Iris pigment epithelial cell (primary cell): ENCODE data around the gene PLK3.
A peak's percentile ranks its signal among the peaks of the same experiment; 100 is the strongest.
"Not testable (repeated sequence)": the region's sequence is repeated elsewhere in the genome, so short reads cannot be mapped to it uniquely, and the experiment has no call there.

ENCODE experiments used
- DNase-seq: peaks from one replicate; pipeline ENCODE4 v3.0.0-alpha.2; 2011; ENCODE audit warnings: low read depth

PLK3 gene

DNA sequence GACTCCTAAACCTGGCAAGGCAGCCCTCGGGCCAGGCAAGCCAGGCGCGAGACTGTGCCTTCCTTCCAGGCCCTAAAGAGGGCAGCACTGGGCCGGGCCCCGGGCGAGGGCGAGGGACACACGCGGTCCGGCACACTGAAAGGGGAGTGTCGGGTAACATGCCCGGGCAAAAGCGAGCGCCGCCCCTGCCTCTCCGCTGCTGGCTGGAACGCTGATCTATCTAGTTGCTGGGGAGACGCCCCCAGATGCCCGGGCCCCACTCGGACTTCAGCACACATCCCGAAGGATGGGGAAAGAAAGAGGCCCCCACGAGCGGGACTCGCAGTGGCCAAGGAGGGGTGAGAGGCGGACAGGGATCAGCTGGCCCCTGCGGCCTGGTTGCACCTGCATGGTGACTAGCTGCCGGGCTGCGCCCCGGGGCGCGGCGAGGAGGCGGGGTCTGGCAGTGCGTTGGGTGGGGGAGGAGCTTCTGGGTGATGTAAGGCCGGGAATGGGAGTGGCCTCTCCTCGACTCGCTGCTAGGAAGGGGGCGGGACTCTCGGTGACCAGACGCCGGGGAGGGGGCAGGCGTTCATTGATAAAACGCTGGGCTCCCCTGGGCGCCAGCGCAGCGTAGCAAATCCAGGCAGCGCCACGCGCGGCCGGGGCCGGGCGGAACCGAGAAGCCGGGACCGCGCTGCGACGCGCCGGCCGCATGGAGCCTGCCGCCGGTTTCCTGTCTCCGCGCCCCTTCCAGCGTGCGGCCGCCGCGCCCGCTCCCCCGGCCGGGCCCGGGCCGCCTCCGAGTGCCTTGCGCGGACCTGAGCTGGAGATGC is at the start of gene PLK3:
PLK3 (plus strand) TSS at position 608 of the 815 bp plus-strand sequence; CDS start at position 695, 87 bp downstream.
- DNase-seq, result peak; percentile 98

DNA sequence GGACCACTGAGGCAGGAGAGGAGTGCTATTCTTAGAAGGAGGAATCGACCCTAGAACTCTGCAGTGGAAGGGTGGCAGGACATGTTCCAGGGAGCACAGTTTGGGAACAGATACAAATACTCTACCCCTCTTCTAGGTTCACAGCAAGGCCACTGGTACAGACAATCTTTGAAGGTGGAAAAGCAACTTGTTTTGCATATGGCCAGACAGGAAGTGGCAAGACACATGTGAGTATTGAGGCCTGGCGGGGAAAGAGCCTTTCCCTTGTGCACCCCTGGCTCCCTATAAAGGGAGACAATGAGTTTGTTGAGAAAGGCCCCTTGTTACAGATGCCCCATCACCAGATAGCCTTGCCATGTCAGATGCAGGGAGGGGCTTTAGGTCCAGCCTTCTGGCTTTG is 42.8 kb upstream of the PLK3 start:
- DNase-seq, result no peak

DNA sequence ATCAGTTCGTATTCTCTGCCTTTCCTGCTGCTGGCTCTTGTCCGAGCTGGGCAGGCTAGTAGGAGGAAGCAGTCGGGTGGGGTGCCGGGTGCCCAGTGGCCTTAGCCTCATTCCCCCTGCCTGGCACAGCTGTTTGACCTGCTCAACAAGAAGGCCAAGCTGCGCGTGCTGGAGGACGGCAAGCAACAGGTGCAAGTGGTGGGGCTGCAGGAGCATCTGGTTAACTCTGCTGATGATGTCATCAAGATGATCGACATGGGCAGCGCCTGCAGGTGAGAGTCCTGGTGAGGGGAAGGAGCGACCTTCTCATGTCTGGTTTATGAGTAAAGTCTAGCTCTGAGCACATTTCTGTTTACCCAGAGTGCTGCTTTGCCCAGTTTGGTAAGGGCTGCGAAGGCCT is 41.1 kb upstream of the PLK3 start:
- no peak for DNase-seq

DNA sequence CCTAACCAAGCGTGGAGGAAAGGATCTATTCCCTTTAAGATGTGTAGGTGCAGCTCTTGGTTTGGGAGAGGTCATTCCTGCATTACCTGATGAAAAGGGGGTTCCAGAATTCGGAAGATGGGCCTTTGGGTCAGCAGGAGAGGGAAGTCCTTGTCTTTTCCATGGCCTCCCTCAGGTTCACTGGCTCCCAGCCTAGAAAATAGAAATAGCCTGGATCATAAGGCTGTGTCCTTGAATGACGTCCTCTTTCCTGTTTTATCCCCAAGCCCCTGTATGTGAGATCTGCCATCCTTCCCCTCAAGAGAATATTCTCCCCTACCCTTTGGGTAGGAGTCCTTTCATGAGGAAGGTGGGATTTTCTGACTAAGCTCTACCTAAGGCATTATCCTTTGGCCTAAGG is 39.3 kb upstream of the PLK3 start:
- DNase-seq, result no peak

DNA sequence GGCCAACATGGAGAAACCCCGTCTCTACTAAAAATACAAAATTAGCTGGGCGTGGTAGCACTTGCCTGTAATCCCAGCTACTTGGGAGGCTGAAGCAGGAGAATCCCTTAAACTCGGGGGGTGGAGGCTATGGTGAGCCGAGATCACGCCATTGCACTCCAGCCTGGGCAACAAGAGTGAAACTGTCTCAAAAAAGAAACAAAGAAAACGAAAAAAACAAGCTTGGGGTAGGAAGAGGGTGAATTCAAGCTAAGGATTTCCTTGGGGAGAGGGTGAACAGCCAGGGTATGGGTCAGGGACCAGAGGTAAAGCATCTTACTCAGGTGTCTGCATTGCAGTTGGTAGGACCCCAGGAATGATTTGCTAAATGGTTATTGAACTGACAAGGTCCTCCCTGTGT is 33.8 kb upstream of the PLK3 start:
- DNase-seq, result not testable (repeated sequence)

DNA sequence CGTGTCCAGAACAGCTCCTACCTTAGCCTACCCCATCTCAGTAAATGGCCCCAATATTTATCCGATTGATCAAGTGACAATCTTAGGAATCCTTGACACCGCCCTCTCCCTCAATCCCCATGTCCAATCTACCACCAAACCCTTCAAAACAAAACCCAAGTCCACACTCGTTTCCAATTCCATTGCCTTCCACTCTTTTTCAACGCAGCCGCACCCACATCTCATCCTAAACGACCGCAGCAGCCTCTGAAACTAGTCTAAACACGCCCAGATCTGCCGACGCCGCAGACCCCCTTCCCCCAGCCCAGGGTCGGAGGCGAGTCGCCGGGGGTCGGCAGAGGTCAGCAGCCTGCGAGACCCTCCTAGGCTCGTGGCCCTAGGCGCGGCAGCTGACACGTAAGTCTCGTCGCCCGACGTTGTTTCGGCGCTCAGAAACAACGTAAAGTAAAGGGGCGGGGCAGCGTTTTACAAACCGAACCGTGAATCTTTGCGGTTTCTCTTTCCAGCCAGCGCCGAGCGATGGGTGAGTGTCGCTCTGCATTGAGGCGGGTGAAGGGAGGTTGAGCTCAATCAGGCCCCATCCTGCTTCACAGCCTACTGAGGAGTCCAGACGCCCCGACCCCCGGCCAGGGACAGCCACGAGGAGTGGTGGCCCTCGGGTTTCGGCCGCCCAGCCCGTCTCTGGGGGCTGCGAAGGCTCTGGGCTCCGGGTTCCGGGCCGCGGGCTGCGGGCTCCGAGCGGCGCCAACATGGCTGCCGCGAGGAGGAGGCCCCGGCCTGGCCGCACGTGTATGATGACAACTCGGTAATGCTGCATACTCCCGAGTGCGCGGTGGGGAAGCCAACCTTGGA is 24.9 kb upstream of the PLK3 start, which contains the start of gene RPS8:
RPS8 (plus strand) TSS at position 463 of the 852 bp plus-strand sequence; CDS start at position 520, 57 bp downstream.
- DNase-seq, result peak; percentile 95

DNA sequence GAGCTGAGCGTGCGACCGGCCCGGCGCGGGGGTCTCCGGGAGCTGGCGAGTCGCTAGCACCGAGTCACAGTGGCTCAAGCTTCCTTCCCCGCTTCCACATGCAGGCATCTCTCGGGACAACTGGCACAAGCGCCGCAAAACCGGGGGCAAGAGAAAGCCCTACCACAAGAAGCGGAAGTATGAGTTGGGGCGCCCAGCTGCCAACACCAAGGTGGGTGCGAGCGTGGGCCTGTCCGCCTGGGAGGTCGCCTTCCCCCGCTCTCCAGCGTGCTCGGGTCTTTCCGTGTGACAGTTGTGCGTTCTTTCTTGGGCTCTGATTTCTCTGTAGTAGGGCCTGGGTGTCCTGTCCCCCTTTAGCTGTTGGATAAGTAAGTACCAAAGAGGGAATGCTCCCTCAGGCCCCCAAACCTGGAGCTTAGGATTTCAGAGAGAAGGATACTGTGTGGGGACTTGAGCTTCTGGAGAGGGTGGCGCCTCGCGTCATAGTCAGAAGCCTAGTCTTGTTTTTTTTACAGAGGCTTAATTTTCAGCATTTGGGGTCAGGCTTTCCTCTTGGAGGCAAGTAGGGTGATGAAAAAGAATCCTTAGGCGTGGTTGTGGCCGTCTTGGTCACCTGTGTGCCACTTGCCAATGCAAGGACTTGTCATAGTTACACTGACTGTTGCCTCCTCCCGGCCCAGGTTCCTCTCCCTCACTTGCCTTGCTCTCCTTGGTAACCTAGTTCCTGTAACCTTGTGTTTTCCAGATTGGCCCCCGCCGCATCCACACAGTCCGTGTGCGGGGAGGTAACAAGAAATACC is 24.0 kb upstream of the PLK3 start:
- peak; percentile 24 for DNase-seq

DNA sequence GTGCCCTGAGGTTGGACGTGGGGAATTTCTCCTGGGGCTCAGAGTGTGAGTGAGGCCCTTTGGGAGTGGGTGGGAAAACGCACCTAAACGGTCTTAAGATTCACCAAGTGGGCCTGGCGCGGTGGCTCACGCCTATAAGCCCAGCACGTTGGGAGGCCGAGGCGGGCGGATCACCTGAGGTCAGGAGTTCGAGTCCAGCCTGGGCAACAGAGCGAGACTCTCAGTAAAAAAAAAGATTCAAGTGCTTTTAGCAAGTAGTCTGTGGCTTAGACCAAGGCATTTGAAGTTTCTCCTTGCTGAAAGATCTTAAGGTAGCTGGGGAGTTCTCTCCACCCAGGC is 23.5 kb upstream of the PLK3 start:
- DNase-seq, result no peak

DNA sequence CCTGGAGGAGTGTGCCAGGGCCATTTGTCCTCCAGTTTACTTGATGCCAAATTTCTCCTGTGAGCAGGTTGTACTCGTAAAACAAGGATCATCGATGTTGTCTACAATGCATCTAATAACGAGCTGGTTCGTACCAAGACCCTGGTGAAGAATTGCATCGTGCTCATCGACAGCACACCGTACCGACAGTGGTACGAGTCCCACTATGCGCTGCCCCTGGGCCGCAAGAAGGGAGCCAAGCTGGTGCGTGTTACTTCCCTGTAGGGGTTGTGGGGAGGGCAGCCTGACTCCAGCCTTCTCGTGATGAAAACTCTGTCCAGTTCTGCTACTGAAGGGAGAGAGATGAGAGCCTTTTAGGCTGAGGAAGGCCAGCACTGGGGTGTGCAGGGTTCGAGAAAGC is 22.6 kb upstream of the PLK3 start:
- no peak for DNase-seq

DNA sequence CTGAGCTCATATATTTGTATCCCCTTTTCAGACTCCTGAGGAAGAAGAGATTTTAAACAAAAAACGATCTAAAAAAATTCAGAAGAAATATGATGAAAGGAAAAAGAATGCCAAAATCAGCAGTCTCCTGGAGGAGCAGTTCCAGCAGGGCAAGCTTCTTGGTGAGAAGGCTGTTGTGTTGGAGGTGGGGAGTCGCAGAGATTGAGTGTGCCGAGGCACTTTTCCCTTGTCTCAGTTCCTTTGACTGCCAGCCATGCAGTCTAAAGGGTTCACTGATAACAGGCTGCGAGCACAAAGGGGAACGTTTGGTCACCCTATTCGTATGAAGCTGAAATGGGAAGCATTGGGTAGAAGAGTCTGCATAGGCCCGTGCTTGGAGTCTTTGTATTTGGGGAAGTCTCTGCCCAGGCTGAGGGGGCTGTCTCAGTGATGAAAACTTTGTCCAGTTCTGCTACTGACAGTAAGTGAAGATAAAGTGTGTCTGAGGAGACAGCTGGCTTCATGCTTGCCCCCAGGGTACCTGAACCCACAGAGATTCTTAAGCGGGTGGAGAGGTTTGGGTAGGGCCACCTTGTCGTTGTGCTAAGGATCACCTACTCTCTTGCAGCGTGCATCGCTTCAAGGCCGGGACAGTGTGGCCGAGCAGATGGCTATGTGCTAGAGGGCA is 22.1 kb upstream of the PLK3 start:
- DNase-seq, result no peak

DNA sequence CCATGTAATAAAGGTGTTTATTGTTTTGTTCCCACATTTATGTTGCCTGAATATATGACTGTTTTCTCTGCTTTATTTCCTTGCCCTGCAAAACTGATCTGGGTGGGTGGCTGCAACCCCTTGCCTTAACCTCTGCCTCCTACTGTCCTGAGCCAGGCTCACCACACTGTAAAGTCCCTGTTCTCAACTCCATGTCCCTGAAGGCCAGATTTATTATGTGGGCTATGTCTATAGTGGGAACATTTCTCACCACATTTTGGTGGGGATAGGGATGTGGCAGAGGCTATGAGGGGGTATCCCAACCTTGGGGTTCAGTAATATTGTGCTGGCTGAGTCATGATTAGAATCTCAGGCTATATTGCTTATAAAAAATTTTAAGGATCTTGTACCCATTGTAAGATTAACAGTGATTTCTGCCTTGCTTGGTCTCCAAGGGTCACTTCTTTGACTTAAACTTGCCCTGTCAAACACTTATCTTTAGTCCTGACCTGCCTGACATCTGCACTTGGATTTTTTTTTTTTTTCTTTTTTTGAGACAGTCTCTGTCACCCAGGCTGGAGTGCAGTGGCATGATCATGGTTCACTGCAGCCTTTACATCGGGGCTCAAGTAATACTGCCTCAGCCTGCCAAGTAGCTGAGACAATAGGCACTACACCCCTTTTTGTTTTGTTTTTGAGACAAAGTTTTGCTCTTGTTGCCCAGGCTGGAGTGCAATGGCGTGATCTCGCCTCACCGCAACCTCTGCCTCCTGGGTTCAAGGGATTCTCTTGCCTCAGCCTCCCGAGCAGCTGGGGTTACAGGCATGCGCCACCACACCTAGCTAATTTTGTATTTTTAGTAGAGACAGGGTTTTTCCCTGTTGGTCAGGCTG is 21.2 kb upstream of the PLK3 start:
- DNase-seq, result no peak

DNA sequence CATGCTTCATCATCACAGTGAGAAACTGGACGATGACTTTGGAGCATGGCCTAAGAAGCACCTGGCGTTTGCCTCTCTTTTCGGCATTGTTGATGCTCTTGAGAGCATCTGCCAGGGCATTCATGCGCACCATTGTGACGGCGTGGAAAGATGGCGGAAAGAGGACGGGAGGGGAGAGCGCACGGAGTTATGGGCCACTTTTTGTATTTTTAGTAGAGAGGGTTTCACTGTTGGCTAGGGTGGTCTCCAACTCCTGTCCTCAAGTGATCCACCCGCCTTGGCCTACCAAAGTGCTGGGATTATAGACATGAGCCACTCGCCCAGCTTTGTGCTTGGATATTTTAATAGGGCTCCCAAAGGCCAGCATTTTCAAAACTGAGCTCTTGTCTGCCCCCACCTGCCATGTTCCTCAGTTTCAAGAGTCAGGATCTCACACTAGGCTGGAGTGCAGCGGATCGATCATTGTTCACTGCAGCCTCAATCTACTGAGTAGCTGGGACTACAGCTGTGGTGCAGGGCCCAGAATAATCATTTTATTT is 19.5 kb upstream of the PLK3 start:
- no peak for DNase-seq

DNA sequence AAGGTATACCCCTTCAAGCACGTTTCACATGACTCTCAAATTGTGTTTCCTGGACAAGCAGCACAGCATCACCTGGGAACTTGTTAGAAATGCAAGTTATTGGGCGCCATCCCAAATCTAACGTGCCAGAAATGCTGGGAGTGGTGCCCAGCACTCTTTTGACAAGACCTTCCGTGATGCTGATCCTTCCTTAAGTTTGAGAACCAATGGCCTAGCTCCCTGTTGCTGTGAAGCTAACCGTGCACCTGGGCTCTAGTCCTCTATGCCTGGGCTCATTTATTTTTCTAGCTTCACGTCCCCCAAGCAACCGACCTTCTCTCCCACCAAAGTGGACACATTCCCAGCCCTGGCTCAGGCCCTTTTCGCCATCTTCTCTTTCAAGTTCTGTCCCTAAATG is 16.5 kb upstream of the PLK3 start:
- DNase-seq, result no peak

DNA sequence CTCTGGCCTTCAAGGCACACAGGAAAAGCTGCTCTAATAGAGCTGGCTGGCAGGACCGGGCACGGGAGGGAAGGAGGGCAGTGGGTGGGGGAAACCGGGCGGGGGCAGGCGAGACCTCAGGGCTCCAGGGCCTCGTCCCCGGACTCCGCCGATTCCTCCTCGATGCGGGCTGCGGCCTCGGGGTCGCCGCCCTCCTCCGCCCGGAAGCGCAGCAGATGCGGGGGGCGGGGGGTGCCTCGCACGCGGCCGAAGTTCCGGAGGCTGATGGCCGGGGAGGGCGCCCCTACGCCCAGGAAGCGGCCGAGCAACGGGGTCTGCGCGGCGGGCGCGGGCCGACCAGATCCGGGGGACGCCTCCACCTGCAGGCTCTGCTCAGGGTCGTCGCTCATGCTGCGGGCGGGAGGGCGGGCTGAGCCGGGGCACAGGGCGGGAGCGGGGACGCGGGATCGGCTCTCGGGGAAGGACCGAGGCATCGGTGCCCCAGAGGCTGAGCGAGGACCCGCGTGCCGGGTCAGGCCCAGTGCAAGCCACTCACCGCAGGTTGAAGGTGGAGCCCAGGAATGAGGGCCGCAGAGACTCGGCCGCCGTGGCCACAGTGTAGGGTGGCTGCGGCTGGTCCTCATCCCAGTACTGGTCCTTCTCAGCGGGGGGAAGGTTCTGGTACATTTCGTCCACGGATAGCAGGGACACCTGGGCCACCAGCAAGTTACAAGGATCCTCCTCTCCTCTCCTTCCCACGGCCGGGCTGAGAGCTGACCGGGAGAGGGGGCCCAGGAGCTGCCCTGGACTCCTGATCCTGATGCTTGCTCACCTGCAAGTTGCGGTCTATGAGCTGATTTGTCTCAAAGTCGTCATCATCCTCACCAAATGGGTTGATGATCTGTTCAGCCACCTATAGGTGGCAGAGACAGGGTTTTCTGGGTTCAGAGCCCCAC is 15.8 kb upstream of the PLK3 start:
- no peak for DNase-seq

DNA sequence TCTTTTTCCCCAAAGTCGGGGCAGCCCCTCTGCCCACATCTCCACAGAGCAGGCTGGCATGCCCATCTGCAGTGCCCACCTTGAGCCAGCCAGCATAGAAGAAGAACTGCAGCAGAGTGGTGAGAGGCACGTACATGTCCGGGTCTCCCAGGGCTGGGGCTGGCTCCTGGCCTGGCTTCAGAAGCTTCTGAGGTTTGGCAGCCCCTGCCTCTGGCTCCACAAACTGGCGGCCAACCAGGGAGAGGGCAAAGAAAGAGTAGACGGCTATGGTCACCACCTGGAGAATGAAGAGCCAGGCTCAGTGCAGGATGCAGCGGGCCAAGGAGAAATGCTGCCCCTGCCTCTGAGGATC is 15.2 kb upstream of the PLK3 start:
- no peak for DNase-seq

DNA sequence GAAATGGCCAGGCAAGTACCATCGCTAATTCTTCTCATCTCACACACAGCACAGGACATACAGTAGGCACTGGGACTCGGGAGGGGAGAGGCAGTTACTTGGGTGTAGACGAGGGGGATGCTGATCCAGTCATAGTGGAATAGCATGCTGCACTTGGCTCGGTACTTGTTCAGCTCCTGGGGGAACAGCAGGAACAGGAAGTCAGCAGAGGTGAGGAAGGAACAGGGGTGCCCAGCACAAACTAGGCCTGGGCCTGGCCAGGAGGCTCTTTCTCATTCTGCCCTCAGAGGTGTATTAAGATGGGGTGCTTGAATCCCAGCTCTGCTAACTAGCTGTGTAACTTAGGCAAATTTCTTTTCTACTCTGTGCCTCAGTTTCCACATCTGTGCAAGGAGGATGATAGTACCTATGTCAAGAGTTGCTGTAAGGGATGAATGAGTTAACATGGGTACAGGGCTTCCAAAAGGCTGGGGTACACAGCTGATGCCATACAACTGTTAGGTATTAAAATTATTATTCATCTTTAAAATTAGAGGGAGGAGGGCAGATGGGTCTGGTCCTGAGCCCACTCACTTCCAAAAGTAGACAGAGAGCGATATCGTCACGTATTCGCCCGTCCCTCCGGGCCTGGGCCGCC is 14.6 kb upstream of the PLK3 start:
- DNase-seq, result no peak

DNA sequence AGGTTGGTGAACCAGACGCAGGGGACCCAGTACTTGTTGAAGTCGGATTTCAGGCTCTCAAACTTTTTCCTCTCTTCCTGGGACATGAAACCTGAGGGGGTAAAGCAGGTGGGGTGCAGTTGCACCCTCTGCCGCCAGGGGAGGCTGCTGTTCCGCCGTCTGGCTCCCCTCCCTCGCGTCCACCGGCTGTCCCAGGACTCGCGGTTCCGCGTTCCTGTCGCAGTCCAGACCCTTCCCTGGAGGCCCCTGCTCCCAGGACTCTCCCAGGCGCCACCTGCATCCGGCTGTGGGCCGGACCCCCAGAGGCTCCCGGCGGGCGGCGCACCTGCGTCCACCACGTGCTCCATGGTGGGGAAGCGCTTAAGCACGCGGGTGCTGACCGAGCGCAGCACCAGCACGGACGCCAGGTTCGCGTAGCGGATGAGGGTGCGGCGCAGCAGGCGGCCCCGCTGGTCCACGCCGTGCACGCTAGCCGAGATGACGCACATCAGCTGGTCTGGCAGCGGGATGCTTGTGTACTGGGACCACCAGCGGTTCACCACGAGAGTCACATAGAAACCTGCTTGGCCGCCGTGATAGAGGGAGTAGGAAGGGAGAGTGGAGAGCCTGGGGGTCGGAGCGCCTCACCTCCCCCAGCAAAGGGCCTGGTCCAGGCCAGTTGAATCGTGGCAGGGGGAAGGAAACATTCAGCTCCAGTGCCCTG is 13.9 kb upstream of the PLK3 start:
- peak; percentile 60 for DNase-seq

DNA sequence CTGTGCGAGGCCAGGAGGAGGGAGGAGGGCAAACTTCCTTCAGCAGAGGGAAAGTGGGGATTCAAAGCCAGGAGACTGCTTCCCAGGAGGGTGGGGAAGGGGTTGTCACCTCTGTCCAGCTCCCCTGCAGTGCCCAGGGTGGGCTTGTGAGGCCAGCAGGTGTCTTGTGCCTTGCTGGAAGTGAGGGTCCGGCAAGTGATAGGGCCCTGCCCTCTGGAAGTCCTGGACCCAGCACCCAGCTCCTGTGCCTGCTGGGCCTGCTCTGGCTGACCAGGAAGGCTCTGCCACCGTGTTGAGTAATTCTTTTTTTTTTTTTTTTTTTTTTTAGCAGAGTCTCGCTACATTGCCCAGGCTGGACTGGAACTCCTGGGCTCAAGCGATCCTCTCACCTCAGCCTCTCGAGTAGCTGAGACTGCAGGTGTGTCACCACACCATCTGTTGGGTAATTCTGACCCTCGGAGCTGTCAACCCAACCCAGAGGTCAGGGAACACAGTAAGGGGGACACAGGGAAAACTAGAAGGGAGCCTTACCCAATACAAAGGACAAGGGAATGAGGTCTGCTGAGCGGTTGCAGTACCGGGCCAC is 13.2 kb upstream of the PLK3 start:
- DNase-seq, result no peak
